Measurements from ENCODE around the gene RREB1. TPM values are rescaled to one million over a fixed set of nuclear protein-coding genes. Genes with fewer than 3 reads are reported as not detected.

RREB1 gene
- total RNA-seq, 1 donor from 2014 or later, result 67.7 TPM

DNA sequence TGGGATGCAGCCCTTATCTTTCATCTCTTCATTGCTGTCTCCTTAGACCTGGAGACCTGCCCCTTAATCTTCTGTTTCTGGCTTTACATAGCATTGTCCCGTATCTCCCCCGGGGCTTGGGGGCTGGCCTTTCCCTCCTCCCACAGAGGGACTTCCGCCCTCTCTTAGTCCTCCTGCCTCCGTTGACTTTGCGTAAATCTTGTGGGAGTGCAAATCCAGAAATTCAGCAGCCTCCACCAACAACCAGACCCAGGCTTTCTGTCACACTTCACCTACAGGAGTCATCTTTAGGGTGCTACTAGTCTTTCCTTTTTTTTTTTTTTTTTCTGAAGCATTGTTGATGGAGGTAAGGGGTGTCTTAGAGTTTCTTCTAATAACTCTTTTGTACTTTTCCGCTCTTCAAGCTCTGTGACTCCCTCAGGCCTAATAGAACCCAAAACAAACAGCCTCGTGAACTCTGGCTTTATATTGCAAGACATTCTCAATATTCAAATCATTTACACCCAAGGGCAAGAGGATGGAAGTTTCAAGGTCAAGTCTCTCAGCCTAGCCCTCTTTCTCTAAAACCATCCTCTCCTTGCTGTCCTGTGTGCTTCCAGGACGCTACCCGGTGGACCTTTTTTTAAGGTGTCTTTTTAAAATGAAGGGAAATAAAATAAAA lies 66.2 kb downstream of the RREB1 start:
- ATAC-seq (ENCODE audit: low read depth) (no peak), DNase-seq (no peak)
- Mint-ChIP-seq H3K27me3 (no peaks in the 10 kb centered on the region), H3K4me1 (peaks cover 36% of the 10 kb centered on the region), H3K36me3 (ENCODE audit: low read depth) (peaks cover 21% of the 10 kb centered on the region), H3K9me3 (no peaks in the 10 kb centered on the region), H3K4me3 (no peak overlapping the region), H3K27ac (no peak overlapping the region)
- no peak for TF ChIP-seq CTCF (IDR thresholded peaks at IDR 0.05)
- POLR2A ChIA-PET, result no interaction called here
- CTCF ChIA-PET, result no interaction called here
- intact Hi-C loops (cut with micrococcal nuclease), result no loop called here

- H3K36me3 Mint-ChIP-seq (ENCODE audit: low read depth), result peaks cover 34% of the 10 kb centered on the region
- POLR2A ChIA-PET, result interaction anchor here (0.6 kb wide), 1 partner anchor 49 kb away, joined by 3 read pairs; no protein-coding TSS in a partner anchor
- DNase-seq, result no peak
- CTCF ChIA-PET, result interaction anchor here (0.6 kb wide), 1 partner anchor 9 kb away, joined by 4 read pairs; no protein-coding TSS in a partner anchor
- intact Hi-C loops (cut with micrococcal nuclease), result no loop called here
- H3K27me3 Mint-ChIP-seq, result no peaks in the 10 kb centered on the region
- no peak for TF ChIP-seq CTCF (IDR thresholded peaks at IDR 0.05)
- no peak overlapping the region for H3K4me3 Mint-ChIP-seq
- no peaks in the 10 kb centered on the region for H3K9me3 Mint-ChIP-seq
- H3K27ac Mint-ChIP-seq, result no peak overlapping the region
- H3K4me1 Mint-ChIP-seq, result peaks cover 21% of the 10 kb centered on the region
- no peak for ATAC-seq (ENCODE audit: low read depth)
These were observed 67.7 kb downstream of the RREB1 start for GRCh38 chr6:7175462-7175861.

DNA sequence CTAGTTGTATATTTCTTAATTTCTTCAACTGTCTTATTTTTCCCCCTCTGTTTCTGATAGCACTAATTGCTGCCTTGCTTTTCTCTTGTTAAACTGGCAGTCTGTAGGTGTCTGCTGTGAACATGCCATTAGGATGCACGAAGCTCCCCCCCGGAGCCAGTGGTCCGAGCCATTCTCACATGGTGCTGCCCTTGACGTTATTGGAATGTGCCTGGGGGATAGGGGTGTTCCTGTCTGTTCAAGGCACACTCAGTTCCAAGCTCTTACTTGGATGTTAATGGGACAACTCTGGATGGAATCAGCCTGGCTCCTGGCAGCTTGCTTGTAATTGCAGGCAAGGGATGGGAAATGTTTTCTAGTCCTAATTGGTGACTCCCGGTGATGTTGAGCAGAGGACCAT lies 68.4 kb downstream of the RREB1 start:
- CTCF ChIA-PET, result no interaction called here
- H3K4me3 Mint-ChIP-seq, result no peak overlapping the region
- peaks cover 41% of the 10 kb centered on the region for H3K36me3 Mint-ChIP-seq (ENCODE audit: low read depth)
- intact Hi-C loops (cut with micrococcal nuclease), result no loop called here
- no peaks in the 10 kb centered on the region for H3K27me3 Mint-ChIP-seq
- DNase-seq (no peak), ATAC-seq (ENCODE audit: low read depth) (no peak)
- POLR2A ChIA-PET, result no interaction called here
- H3K27ac Mint-ChIP-seq, result no peak overlapping the region
- H3K9me3 Mint-ChIP-seq, result no peaks in the 10 kb centered on the region
- peaks cover 14% of the 10 kb centered on the region for H3K4me1 Mint-ChIP-seq
- TF ChIP-seq CTCF (IDR thresholded peaks at IDR 0.05), result no peak

DNA sequence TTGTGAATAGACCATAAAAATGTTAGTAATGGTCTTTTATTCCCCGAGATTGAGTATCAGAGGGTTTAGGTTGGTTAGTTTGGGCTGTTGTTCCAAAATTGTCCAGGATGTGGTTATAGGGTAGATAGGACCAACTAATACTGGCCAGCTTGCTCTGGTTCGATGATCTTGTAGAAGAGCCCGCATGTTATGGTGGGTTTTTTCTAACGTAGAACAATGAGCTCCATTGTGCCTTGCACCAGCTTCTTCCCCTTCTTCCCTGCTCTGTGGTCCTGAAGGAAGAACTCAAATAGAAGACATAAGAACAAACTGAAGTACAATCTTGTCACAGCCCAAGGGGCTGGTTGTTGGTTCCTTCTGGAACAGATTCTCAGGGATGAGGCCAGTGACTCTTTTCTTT lies 70.5 kb downstream of the RREB1 start:
- ATAC-seq (ENCODE audit: low read depth), result no peak
- ChIA-PET CTCF (no interaction called here), POLR2A (interaction anchor here (0.6 kb wide), 1 partner anchor 421 kb away, joined by 11 read pairs; no protein-coding TSS in a partner anchor)
- no peak for TF ChIP-seq CTCF (IDR thresholded peaks at IDR 0.05)
- peaks cover 58% of the 10 kb centered on the region for H3K36me3 Mint-ChIP-seq (ENCODE audit: low read depth)
- H3K27me3 Mint-ChIP-seq, result no peaks in the 10 kb centered on the region
- H3K9me3 Mint-ChIP-seq, result no peaks in the 10 kb centered on the region
- DNase-seq, result no peak
- H3K27ac Mint-ChIP-seq, result no peak overlapping the region
- peaks cover 4% of the 10 kb centered on the region for H3K4me1 Mint-ChIP-seq
- H3K4me3 Mint-ChIP-seq, result no peak overlapping the region
- intact Hi-C loops (cut with micrococcal nuclease), result no loop called here

GRCh38 chr6:7180751-7181150 lies 73.0 kb downstream of the RREB1 start:
- Mint-ChIP-seq H3K4me1 (peaks cover 4% of the 10 kb centered on the region), H3K36me3 (ENCODE audit: low read depth) (peaks cover 77% of the 10 kb centered on the region), H3K27me3 (no peaks in the 10 kb centered on the region), H3K27ac (no peak overlapping the region), H3K9me3 (no peaks in the 10 kb centered on the region), H3K4me3 (no peak overlapping the region)
- no peak for TF ChIP-seq CTCF (IDR thresholded peaks at IDR 0.05)
- ATAC-seq (ENCODE audit: low read depth) (no peak), DNase-seq (no peak)
- intact Hi-C loops (cut with micrococcal nuclease), result no loop called here
- ChIA-PET POLR2A (interaction anchor here (0.9 kb wide), 1 partner anchor 25 kb away, joined by 3 read pairs; no protein-coding TSS in a partner anchor), CTCF (interaction anchor here (0.6 kb wide), 1 partner anchor 58 kb away, joined by 3 read pairs; no protein-coding TSS in a partner anchor)
